T-helper 9 cell (primary cell): ENCODE measurements around the gene TMEM35B.
"Not testable (repeated sequence)": the region's sequence is repeated elsewhere in the genome, so short reads cannot be mapped to it uniquely, and the experiment has no call there.

Experiments used
- DNase-seq: peaks from one replicate; pipeline ENCODE4 v3.0.0-alpha.2; 2020
- total RNA-seq, 2 donors: gene quantifications; one replicate each; lab custom pipeline; 2026; lab: John Stamatoyannopoulos, UW

TMEM35B gene
- 0 to 0.21 reads per million in 2 donors for total RNA-seq

DNA sequence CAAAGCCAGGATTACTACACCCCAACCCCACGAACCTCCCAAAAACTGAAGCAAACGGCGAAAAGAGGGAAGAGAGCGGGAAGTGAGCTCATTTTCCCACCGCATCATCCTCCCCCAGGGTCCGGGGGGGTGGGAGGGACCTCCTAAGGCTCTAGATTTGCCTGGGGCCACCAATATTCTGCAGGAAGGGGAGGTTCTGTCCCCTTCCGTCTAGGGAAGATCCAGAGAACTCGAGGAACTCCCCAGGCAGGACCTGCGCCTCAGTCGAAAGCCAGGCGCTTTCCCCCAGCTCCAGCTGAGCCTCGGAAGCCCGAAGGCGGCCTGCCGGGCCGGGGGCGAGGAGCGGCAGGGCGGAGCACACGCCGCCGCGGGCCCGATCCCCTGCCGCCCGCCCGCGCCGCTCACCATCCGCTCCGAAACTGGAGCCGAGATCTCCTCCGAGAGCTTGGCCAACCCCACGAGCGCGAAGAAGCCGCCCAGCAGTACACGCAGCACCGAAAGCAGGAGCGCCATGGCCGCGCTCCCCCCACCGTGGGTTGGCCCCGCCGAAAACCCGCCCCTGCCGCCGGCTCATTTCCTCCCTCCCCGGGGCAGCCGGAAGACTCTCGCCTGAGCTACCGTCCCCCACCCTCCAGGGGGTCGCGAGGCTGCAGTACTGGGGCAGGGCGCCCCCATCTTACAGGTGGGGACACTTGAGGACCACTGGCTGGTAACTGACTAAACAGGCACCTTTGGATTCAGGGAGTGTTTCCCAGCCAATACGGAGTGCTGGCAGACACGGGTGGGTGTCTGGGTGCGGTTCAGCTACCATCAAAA is at the start of gene TMEM35B:
Gene TMEM35B, minus strand, starts transcription at position 555 of the 816 bp plus-strand sequence. Its CDS starts 42 bp downstream, at position 513.
- peak; percentile 68 for DNase-seq

DNA sequence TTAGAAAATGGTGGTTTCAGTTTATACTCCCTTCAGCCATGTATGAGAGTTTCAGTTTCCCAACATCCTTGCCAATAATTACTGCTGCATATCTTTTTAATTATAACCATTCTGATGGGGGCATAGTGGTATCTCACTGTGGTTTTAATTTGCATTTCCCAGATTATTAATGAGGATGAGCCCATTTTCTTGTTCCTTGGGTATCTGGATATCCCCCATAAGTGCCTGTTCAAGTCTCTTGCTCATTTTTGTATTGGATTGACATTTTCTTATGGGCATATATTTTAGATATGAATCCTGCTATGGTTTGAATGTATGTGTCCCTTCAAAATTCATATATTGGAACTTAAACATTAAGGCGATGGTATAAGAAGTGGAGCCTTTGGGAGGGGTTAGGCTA is 48.2 kb upstream of the TMEM35B start:
- no peak for DNase-seq

DNA sequence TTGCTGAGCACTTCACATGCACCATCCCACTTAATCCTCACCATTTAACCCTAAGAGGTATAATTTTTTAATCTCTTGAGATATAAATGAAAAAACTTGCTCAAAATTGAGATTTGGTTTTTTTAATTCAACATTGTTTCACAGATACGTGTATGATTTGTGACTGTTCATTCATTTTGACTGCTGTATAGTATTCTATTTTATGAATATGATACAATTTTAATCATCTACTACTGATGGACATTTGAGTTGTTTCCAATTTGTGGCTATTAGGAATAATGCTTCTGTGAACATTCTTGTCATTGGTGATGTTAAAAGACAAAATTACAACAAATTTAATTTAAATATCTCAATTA is 47.2 kb upstream of the TMEM35B start:
- no peak for DNase-seq

DNA sequence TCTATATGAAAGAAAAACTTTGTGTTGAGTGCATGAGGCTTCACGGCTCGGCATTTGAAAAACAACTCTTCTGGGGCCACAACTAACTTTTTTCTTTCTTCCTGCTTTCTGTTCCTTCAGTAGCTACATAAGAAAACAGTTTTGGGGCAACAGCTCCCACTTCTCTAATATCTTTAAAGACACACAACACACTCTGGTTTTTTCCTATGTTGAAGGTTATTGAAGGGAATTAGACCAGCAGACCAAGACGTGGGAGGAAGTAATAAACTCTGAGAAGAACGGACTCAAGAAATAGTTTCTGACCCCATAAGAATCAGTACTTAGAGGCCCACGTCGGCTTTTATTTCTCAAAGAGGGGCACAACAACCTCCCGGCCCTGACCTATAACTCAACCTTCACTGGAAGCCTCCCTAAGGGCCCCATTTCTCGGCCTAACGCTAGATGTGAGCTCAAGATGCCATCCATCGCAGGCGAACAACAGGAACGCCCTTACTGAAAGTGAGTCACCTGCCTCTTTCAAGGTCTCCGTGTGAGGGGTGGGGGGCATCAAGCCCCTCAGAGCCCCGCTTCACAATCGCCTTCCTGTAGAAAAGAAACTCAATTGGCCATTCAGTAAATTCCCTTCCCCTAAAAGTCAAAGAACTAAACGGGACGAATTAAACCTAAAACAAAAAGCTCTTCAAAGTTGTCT is 45.8 kb upstream of the TMEM35B start:
- DNase-seq: no peak

DNA sequence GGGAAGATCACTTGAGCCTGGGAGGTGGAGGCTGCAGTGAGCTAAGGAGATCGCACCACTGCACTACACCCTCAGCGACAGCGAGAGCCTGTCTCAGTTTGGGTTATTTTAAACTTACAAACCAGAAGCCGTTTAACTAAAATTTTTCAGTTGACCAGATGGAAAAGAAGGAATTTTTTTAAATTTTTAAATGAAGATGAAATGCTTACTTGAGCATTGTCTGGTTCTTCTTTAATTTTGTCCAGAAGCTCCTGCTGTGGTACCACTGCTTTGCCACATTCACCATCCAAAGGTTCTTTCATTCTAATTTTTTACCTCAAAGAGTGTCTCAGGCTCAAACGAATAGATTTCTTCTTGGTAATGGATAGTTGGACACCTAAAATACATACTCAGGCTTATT is 45.2 kb upstream of the TMEM35B start:
- DNase-seq: no peak

DNA sequence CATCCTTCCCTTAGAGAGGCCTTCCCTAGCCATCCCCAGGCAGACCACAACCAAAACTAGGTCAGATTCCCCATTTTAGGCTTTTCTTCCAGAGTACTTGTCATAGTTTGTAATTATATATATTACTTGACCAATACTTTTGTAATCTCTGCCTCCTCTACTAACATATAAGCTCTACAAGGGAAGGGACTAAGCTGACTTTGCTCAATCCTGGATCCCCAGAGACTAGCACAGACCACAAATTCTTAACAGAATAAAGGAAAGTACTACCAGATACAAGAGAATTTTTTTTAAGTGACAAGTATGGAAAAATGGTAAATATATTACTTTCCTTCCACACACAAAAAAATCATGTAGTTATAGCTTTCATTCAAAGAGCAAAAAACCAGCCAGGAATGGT is 44.6 kb upstream of the TMEM35B start:
- no peak for DNase-seq

DNA sequence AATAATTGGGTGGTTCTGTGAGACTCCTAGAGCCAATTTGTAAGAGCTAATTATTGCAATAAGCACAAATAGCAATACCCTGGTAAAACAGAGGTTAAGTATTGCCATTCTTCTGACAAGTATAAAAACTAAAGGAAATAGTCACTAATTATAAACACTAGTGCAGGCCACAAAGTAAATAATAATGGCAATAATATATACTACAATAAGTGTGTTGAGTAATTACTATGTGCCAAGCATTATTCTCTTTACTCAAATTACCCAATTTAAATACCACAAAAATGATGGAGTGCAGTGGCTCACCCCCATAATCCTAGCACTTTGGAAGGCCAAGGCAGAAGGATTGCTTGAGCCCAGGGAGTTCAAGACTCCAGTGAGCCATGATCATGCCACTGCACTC is 31.3 kb upstream of the TMEM35B start:
- no peak for DNase-seq

DNA sequence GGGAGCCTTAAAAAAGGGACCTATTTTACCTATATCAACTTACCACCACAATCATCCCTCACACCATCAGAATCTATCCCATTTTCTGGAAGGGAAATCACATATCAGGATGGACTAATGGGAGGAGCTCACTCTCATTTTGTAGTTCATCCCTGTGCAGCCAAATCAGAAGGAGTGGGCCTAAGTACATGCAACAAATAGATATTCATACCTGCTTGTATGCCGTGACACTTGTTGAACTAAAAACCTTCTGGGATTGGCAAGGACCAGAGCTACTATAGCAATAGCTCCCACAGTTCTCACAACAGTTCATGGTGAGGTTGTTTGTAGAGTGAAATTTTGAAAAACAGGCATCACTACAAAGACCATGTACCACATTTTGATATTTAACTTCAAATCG is 29.3 kb upstream of the TMEM35B start:
- DNase-seq: no peak

DNA sequence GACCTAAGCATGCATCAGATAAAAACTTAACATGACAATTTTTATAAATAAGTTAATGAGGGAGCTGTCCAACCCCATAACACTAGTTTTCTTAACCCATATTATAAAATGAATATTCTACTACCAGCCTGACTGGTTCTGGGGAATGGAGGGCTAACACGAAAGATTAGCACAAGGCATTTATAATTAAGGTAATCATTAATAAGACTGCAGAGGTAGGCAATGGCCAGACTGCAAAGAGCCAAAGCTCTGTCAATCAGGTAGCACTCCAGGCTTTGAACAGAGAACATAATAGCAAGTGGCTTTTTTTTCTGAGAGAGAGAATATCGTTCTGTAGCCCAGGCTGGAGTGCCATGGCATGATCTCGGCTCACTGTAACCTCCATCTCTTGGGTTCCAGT is 20.6 kb upstream of the TMEM35B start:
- DNase-seq: no peak

DNA sequence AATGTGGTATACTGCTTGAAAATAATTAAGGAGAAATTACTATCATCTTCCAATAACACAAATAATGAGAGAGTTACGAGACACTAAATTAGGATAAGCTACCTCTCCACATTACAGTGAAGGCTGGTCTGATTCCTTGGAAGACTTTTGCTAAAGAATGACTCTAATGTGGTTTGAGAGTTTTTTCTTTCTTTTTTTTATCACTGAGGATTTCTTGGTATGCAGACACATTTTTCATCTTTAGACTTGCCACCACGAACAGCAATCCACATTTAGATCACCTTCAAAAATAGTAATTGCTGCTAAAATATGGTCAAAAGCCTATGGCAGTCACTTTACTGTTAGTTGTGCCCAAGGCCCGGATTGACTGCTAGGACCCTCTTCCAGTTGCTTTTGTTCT is 16.6 kb upstream of the TMEM35B start:
- no peak for DNase-seq

DNA sequence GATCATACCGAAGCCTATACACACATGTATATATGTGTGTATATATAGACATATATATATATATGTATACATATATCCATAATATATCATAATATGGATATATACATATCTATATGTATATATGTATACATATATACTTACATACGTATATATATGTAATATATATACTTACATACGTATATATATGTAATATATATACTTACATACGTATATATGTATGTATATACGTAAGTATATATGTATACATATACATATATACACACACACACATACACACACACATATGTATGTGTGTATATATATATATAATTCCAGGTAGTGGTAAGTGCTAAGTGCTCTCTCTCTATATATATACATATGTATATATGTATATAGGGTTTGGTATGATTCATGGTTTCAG is 9.7 kb upstream of the TMEM35B start:
- no peak for DNase-seq

DNA sequence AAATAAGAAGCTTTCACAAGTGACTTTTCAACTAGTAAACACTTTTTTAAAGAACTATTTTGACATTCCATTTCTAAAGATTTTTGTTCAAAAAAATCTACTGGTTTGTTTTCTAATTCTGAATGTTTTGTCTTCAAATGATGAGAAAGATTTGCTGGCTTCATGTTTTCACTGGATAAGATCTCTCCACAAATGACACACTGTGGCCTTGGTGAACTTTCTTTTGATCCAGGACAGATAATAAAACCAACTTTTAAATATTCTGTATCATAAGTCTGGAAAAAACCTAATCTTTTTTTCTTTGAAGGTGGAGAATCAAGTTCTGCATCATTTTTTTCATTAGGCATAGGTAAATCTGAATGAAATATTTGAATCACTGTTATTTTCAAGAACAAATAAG is 3.4 kb upstream of the TMEM35B start:
- no peak for DNase-seq

DNA sequence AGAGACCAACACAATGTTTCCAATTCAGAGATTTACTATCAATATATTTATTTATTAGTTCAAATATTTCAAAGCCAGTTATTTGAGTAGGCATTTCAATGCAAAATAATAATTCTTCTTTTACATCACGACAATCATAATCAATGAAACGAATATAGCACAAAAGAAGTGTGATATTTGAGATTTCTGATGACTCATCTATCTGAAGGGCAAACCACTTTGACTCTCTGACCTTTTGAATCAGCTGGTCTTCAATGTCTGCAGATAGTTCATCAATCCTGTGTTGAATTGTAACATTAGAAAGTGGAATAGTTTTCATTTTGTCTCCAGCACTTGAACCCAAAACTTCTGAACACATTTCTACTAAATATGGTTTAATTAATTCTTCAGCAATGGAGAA is 3.0 kb upstream of the TMEM35B start:
- no peak for DNase-seq

DNA sequence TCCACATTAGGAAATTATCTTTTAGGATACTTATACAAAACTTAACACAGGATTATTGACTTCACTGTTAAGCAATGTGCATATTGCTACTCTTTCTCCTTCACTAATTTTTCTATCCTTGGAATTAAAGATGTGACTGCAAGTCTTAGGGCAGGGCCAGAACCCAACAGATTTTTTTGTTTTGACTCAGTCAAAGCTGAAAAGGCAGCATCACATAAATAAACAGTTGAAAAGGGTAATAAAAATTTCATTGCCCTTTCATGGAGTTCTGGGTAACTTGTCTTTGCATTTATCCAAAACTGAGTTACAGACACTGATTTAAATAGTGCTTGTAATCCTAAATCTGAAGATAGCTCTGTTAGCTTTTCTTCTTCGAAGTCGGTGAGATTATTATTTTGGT is 1.9 kb upstream of the TMEM35B start:
- no peak for DNase-seq

DNA sequence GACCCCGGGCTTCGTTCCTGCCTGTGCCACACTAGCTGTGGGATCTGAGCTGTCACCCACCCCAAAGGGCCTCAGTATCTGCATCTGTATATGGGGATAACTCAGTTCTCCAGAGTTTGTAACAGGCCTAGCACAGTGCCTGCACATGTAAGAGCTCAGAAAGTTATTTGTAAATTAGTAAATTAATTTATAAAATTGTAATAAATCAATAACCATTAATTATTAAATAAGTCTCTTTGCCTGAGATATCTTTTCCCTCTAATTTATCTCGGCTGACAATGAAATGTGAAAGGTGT is 410 bp upstream of the TMEM35B start:
- not testable (repeated sequence) for DNase-seq

DNA sequence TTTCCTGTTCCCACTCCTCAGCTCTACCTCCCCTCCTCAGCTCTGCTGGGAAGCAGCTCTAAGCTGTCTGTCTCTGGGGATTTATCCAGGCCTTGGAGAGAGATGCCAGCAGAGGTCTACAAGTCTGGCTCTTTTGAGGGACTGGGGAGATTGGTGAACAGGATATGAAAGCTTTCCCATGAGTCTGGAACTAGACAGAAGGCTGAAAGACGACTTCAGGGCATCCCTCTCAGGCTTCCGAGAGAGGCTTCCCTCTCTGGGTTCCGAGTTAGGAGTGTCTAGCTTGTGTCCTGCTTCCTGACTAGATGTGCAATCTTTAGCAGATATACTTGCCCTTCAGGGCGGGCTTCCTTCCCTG is 733 bp downstream of the TMEM35B start:
- no peak for DNase-seq

DNA sequence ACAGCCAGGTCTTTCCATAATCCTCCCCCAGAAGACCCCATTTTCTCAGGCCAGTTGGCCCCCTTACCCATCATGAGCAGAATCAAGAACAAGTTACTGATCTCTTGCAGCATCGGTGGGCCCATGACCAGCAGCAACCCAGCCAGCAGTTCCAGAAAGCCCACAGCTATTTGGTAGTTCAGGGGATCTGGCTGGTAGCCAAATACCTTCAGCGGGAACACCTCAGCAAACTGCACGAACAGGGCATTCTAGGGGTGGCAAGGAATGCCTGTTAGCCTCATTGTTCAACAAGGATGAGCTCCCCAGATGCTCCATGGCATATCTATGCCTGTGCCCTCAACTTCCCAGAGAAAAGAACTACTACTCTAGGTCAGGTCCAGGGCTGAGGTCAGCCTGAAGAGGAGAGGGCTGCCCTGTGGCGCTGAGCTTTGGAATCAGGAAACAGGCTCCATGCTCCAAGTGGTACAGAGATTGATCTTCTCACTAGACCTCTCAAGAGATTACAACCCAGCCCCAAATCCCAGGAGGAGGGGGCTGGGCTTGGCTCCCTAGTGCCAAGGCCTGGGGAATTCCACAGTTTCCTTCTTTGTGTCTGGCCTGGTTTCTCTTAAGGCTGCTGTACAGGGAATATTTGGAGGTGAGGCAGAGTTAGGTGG is 1.3 kb downstream of the TMEM35B start:
- DNase-seq: no peak

DNA sequence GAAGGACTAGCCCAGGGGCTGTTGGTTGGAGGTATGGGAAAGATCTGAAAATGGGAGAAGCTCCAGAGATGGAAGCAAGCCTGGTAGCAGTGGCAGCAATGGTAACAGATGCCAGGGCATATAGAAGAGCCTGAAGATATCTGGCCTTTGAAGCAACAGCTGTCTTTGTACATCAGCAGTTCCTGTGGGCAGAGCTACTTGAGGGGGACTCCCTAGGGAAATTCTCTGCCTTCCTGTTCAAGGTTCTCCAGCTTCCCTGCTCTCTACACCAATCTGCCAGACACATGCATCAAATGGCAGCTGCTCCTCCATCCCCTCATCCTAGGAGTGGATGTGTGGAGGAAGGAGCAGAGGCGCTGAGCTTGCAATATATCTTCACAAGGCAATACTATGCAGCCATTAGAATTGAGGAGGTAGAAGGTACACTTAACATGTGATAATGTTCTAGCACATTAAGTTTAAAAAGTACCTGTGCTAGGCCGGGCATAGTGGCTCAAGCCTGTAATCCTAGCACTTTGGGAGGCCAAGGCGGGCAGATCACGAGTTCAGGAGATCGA is 2.2 kb downstream of the TMEM35B start:
- DNase-seq: no peak

DNA sequence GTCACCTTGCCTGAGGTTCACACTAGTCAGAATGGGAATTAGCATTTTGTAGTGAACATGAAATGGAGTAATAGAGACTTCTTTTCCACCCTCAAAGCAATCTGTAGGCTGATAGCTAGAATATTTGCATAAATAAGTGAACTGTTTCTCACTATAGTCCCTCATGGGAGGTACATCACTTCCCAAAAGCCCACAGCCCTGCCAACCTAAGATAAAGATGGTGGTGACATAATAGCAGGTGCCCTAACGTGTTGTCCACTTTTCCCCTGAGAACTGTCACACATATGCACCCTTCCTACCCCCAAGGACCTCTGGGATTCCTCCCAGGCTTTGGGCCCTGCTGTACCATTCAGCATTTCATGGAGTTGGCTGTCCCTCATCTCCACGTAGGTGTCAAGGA is 4.4 kb downstream of the TMEM35B start:
- no peak for DNase-seq

DNA sequence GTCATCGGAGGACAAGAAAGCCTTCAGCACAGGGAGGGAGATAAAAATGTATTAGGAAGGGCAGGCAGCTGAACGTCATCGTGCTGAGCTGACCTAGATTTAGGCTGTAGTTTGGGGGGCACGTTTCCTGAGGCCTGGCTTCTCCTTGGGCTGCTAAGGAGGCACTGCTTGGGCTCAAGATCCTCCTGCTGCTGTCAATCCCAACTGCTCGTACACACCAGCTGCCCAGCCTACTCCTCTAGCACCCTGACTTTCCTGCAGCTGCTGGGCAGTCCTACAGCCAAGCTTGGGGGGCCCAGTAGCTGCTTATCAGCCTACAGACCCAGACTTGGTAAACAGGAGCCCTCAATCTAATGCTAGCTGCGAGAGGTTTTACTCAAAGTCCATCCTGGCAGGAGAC is 6.2 kb downstream of the TMEM35B start:
- no peak for DNase-seq

DNA sequence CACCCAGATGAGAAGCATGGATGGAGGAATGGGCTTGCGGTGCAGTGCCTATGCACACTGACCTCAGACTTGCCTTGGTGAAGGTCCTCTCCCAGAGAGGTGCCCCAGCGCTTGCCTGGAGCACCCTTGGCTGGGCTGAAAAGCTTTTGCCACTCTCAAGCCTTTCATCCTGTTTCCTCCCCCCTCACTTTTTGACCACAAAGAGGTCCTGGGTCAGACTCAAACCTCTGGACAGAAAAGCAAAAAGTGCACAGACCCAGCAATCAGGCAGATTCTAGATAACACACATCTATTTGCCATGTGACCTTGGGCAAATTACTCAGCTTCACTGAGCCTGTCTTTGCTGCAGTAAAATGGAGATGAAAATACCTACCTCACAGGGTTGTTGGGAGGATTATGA is 7.3 kb downstream of the TMEM35B start:
- no peak for DNase-seq

DNA sequence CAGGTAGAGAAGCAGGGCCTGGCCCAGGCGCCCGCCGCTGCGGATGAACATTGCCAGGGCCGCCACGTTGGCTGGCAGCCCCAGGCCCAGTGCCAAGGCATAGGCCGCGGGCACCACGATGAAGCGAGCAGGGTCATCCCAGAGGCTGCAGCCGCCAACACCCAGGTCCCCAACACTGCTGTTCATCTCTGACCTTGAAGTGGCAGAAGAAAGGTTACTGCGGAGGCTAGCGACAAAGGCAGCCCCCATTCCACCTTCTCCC is 8.0 kb downstream of the TMEM35B start:
- DNase-seq: no peak

DNA sequence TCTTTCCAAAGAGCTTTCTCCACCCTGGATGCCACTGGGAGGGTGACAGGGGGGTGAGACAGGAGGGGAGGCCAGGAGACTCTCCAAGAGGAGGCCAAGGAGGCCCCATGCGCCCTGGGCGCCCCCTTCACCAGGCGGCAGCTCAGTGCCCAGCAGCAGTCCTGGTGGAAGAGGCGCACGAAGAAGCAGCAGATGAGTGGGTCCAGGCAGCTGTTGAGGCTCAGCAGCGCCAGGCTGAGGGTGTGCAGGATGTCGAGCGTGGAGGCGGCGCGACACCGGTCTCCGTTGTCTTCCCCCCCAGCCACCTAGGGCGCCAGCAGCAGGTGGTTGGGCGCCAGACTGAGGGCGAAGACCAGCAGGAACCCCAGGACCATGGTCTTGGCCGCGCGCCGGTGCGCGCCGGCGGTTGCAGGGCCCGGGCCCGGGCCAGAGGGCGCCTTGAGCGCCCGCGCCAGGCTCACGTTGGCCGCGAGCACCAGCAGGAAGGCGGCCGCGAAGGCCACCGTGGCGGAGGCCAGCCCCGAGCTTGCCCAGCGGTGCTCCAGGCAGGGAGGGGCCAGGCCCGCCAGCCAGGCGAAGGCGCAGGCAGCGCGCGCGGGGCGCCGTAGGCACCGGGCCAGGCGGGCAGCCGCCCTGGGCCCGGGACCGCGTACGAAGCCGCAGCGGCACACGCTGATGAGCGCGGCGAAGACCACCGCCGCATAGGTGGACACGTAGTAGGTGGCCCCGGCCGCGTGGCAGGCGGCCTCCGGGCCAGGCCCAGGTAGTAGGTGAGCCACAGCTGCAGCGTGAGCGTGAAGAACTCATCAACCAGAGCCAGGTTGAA is 8.6 kb downstream of the TMEM35B start:
- DNase-seq: no peak
